Mesendoderm (in vitro differentiated cells): ENCODE measurements around the gene IFITM2.
"Not testable (repeated sequence)": the region's sequence is repeated elsewhere in the genome, so short reads cannot be mapped to it uniquely, and the experiment has no call there.

Experiments
- DNase-seq: peaks from one replicate; pipeline ENCODE4 v3.0.0; 2013
- H2AK5ac ChIP-seq: 2 replicates; pipeline ENCODE4 v1.6.1; 2013; ENCODE audit warnings: low read length, inconsistent platforms
- H2BK120ac ChIP-seq: 2 replicates; pipeline ENCODE4 v1.6.1; 2013; ENCODE audit warnings: low read depth, mild to moderate bottlenecking, low read length, moderate library complexity, mixed read lengths
- H2BK15ac ChIP-seq: replicated peaks from 2 replicates; pipeline ENCODE4 v1.6.1; 2013; ENCODE audit warnings: low read depth, mild to moderate bottlenecking, moderate library complexity
- H2BK5ac ChIP-seq: 2 replicates; pipeline ENCODE4 v1.6.1; 2013; ENCODE audit warnings: low read length, inconsistent platforms
- H3K18ac ChIP-seq: 2 replicates; pipeline ENCODE4 v1.6.1; 2013; ENCODE audit warnings: mild to moderate bottlenecking, low read length, mixed read lengths
- H3K23ac ChIP-seq: one replicate; pipeline ENCODE4 v1.6.1; 2013; ENCODE audit warnings: low read length
- H3K27ac ChIP-seq: 2 replicates; pipeline ENCODE4 v1.5.1; 2013; ENCODE audit warnings: low read depth, mild to moderate bottlenecking, inconsistent platforms, low read length, moderate library complexity
- H3K27me3 ChIP-seq: 2 replicates; pipeline ENCODE4 v1.6.1; 2013; ENCODE audit warnings: low read length, control low read depth, mild to moderate bottlenecking, inconsistent platforms; ENCODE audit not compliant: insufficient read depth, poor library complexity
- H3K36me3 ChIP-seq: 2 replicates; pipeline ENCODE4 v1.6.1; 2013; ENCODE audit warnings: low read length, inconsistent platforms; ENCODE audit not compliant: control insufficient read depth, insufficient read depth
- H3K4ac ChIP-seq: one replicate; pipeline ENCODE4 v1.6.1; 2013; ENCODE audit warnings: low read depth, mild to moderate bottlenecking, low read length, moderate library complexity
- H3K4me1 ChIP-seq: 2 replicates; pipeline ENCODE4 v1.6.1; 2013; ENCODE audit warnings: low read depth, low read length, inconsistent platforms; ENCODE audit not compliant: control insufficient read depth
- H3K4me2 ChIP-seq: 2 replicates; pipeline ENCODE4 v1.6.1; 2013; ENCODE audit warnings: low read length
- H3K4me3 ChIP-seq: 2 replicates; pipeline ENCODE4 v1.5.1; 2013; ENCODE audit warnings: mild to moderate bottlenecking, low read length
- H3K56ac ChIP-seq: one replicate; pipeline ENCODE4 v1.6.1; 2013; ENCODE audit warnings: low read length
- H3K79me1 ChIP-seq: 2 replicates; pipeline ENCODE4 v1.6.1; 2013; ENCODE audit warnings: low read length, inconsistent platforms
- H3K79me2 ChIP-seq: 2 replicates; pipeline ENCODE4 v1.6.1; 2013; ENCODE audit warnings: mild to moderate bottlenecking, low read length; ENCODE audit not compliant: control insufficient read depth, insufficient read depth
- H3K9ac ChIP-seq: 2 replicates; pipeline ENCODE4 v1.6.1; 2013; ENCODE audit warnings: low read length, inconsistent platforms
- H4K5ac ChIP-seq: one replicate; pipeline ENCODE4 v1.6.1; 2013; ENCODE audit warnings: low read length
- H4K8ac ChIP-seq: one replicate; pipeline ENCODE4 v1.6.1; 2013; ENCODE audit warnings: low read depth, mild to moderate bottlenecking, control low read depth, low read length, moderate library complexity
- WGBS: extraction: QIAGEN DNeasy Blood & Tissue Kit; methylation state at CpG from one replicate; pipeline ENCODE4 v1.1.7; 2013; ENCODE audit warnings: low lambda C conversion rate, missing lambda C conversion rate; ENCODE audit not compliant: insufficient coverage; ENCODE audit errors: extremely low coverage; 5-methylcytosine and 5-hydroxymethylcytosine counted together

Gene IFITM2

DNA sequence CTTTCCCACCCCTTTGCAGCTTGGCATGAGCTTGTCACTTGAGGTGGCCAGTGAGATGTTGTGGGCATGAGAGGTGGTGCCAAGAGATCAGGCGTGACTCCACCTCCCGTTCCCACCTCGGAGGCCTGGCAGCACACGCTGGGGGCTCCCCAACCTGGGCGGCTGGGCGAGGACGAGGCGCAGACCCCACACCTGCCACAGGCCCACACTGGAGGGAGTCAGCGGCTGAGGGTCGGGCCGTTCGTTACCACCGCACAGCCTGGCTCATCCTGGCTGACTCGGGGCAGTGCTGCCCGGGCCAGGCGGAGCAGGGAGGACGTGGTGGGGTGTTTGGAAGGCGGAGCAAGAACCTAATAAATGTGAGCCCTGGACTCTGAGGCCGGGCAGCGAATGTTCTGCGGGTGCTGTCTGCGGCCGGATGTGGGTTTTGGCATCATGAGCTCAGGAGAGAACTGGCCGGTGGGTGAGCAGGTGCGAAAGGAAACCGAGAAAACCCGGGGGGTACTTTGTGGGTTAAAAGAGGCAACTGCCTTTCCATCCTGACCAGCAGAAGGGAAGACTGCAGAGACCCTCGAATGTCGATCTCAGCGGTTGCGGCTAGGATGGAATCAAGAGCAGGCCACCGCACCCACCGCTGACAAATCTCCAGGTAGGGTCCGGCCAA, 23.2 kb downstream of the IFITM2 start:
- Histone ChIP-seq H3K27ac (no peak overlapping the region), H3K4me1 (peaks cover 9% of the 10 kb centered on the region), H3K79me2 (no peaks in the 10 kb centered on the region), H4K5ac (no peak overlapping the region), H4K8ac (no peak overlapping the region), H3K23ac (no peak overlapping the region), H3K27me3 (no peaks in the 10 kb centered on the region), H3K4me2 (no peak overlapping the region), H2BK15ac (no peak overlapping the region), H3K79me1 (no peaks in the 10 kb centered on the region), H3K18ac (no peak overlapping the region), H2AK5ac (peak overlapping the region; percentile 7), H3K4me3 (no peak overlapping the region), H2BK5ac (no peak overlapping the region), H3K56ac (peak overlapping the region; percentile 17), H3K36me3 (no peaks in the 10 kb centered on the region), H3K4ac (no peak overlapping the region), H2BK120ac (no peak overlapping the region), H3K9ac (no peak overlapping the region)
- no CpG with 5 or more reads among the region's 34 CpGs for WGBS
- no peak for DNase-seq

GRCh38 chr11:331358-332060, 23.9 kb downstream of the IFITM2 start:
- Histone ChIP-seq H3K9ac (no peak overlapping the region), H3K79me2 (no peaks in the 10 kb centered on the region), H3K4me2 (no peak overlapping the region), H3K27me3 (no peaks in the 10 kb centered on the region), H2AK5ac (no peak overlapping the region), H2BK15ac (no peak overlapping the region), H3K27ac (no peak overlapping the region), H4K5ac (no peak overlapping the region), H3K23ac (no peak overlapping the region), H3K56ac (peak overlapping the region; percentile 26), H3K18ac (no peak overlapping the region), H2BK5ac (no peak overlapping the region), H3K4ac (no peak overlapping the region), H2BK120ac (no peak overlapping the region), H3K4me3 (no peak overlapping the region), H3K4me1 (peaks cover 7% of the 10 kb centered on the region), H3K79me1 (no peaks in the 10 kb centered on the region), H3K36me3 (no peaks in the 10 kb centered on the region), H4K8ac (no peak overlapping the region)
- no CpG with 5 or more reads among the region's 19 CpGs for WGBS
- no peak for DNase-seq

DNA sequence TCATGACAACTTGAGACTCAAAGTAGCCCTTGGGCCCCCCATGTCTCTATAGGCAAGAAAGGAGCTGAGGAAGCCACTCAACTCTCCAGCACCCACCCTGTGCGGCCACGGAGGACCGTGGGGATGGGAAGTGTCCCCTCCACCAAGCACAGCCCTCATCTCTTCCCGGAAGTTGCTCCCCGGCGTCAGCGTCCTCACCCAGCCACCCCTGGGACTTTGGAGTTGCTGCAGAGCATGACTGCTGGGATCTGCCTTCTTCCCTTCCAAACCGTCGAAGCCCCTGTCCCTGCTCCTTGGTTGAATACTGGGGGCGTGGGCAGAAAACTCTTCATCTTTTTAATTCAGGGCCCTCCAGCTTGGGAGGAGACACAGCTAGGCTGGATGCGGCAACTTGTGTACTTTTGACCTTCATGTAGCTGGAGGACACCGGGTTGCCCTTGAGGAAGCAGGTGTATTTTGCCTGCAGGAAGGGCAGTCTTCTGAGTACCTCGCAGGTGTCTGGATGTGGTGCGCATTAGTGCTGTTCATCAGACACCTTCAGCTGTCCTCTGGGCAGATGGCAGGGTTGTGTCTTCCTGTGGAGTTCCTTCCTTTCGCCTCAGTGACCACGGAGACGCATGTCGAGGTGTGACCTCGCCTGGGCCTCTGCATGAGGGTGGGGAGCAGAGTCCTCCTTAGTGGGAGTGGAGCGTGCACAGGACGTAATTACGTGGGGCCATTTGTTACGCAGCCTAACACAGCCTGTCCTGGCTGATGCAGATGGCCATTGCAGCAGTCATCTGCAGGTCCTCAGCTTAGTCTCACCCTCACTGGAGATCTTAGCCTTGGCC, 25.2 kb downstream of the IFITM2 start:
- Histone ChIP-seq H2BK15ac (no peak overlapping the region), H3K4me2 (no peak overlapping the region), H3K79me1 (no peaks in the 10 kb centered on the region), H3K4me1 (peaks cover 7% of the 10 kb centered on the region), H3K4me3 (peak overlapping the region; percentile 9), H2BK120ac (peak overlapping the region; percentile 17), H4K8ac (no peak overlapping the region), H3K36me3 (no peaks in the 10 kb centered on the region), H3K4ac (peak overlapping the region; percentile 38), H3K23ac (no peak overlapping the region), H3K56ac (no peak overlapping the region), H2AK5ac (peak overlapping the region; percentile 84), H3K27me3 (no peaks in the 10 kb centered on the region), H3K18ac (no peak overlapping the region), H3K27ac (peak overlapping the region; percentile 37), H2BK5ac (peak overlapping the region; percentile 24), H4K5ac (no peak overlapping the region), H3K79me2 (no peaks in the 10 kb centered on the region), H3K9ac (no peak overlapping the region)
- no CpG with 5 or more reads among the region's 23 CpGs for WGBS
- no peak for DNase-seq

DNA sequence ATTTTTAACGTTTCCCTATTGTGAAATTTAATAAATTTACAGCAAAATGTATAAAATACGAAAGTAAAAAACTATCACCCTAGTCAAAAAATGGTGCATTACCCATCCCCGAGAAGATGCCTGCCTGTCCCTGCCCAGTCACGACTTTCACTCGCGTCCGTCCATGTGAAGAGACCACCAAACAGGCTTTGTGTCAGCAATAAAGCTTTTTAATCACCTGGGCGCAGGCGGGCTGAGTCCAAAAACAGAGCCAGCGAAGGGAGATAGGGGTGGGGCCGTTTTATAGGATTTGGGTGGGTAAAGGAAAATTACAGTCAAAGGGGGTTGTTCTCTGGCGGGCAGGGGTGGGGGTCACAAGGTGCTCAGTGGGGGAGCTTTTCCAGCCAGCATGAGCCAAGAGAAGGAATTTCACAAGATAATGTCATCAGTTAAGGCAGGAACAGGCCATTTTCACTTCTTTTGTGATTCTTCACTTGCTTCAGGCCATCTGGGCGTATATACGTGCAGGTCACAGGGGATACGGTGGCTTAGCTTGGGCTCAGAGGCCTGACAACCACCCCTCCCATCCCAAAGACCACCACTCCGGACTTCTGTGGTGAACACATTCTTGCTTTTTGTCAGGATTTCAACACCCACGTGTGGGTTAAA, 26.1 kb downstream of the IFITM2 start:
- H3K9ac ChIP-seq: peak overlapping the region; percentile 70
- H3K4me1 ChIP-seq, H3K79me1 ChIP-seq, H3K79me2 ChIP-seq, H3K4me3 ChIP-seq, H4K8ac ChIP-seq, H3K27me3 ChIP-seq, H3K36me3 ChIP-seq, H2BK15ac ChIP-seq: not testable (repeated sequence)
- peak overlapping the region; percentile 97 for H2BK120ac ChIP-seq
- peak overlapping the region; percentile 84 for H2AK5ac ChIP-seq
- no CpG with 5 or more reads among the region's 17 CpGs for WGBS
- H3K4me2 ChIP-seq: peak overlapping the region; percentile 53
- H3K56ac ChIP-seq: peak overlapping the region; percentile 87
- peak overlapping the region; percentile 89 for H3K4ac ChIP-seq
- H2BK5ac ChIP-seq: peak overlapping the region; percentile 99
- peak; percentile 94 for DNase-seq
- peak overlapping the region; percentile 97 for H3K27ac ChIP-seq
- peak overlapping the region; percentile 15 for H3K23ac ChIP-seq
- H3K18ac ChIP-seq: peak overlapping the region; percentile 65
- peak overlapping the region; percentile 84 for H4K5ac ChIP-seq

DNA sequence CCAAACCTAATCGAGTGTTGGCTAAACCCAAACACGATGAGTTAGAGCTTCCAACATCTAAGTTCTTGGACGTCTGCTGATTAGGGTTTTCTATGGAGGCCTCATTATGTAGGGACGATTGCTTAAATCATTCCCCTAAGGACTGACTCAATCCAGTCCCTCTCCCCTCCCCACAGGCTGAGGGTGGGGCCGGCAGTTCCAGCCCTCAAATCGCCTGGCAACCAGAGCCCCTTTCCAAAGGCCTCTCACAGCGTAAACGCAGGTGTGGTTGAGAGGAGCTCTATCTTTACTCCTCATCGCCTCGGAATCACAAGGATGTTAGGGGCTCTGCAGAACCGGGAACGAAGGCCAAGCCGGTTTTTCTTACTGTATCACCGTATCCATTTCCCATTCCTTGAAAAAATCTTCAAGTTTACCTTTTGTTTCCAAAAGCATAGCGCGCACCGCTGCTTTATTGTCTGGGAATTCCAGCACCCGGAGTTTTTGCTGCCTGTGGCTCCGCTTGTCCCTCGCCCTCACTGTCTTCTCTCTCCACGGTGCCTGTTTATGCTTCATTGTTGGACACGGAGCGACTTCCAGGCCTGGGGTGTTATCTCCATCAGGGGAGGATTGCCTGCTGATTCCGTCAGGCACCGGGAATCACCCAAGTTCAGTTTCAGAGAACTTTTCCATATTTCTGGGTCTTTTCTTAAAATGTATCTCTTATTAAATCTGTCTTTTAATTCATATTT, 26.8 kb downstream of the IFITM2 start:
- no peaks in the 10 kb centered on the region for H3K27me3 ChIP-seq
- no peak overlapping the region for H3K4me3 ChIP-seq
- H3K23ac ChIP-seq: peak overlapping the region; percentile 15
- H3K36me3 ChIP-seq: no peaks in the 10 kb centered on the region
- H2AK5ac ChIP-seq: peak overlapping the region; percentile 84
- H3K79me2 ChIP-seq: no peaks in the 10 kb centered on the region
- H3K4me1 ChIP-seq: peaks cover 7% of the 10 kb centered on the region
- no CpG with 5 or more reads among the region's 25 CpGs for WGBS
- no peak overlapping the region for H2BK15ac ChIP-seq
- no peak overlapping the region for H4K8ac ChIP-seq
- peak overlapping the region; percentile 89 for H3K4ac ChIP-seq
- peak overlapping the region; percentile 53 for H3K4me2 ChIP-seq
- peak overlapping the region; percentile 70 for H3K9ac ChIP-seq
- no peaks in the 10 kb centered on the region for H3K79me1 ChIP-seq
- peak overlapping the region; percentile 97 for H2BK120ac ChIP-seq
- H3K56ac ChIP-seq: peak overlapping the region; percentile 87
- H3K27ac ChIP-seq: peak overlapping the region; percentile 97
- H2BK5ac ChIP-seq: peak overlapping the region; percentile 99
- H3K18ac ChIP-seq: peak overlapping the region; percentile 78
- H4K5ac ChIP-seq: peak overlapping the region; percentile 84
- DNase-seq: peak; percentile 98
